ENCODE data around the gene MC4R. TPM values are rescaled to one million over a fixed set of nuclear protein-coding genes. Genes with fewer than 3 reads are reported as not detected.
"Not testable (repeated sequence)": the region's sequence is repeated elsewhere in the genome, so short reads cannot be mapped to it uniquely, and the experiment has no call there.

Gene MC4R
- not detected for total RNA-seq

GRCh38 chr18:60372596-60372995 lies at the start of gene MC4R:
MC4R (minus strand) TSS chr18:60372775; CDS start chr18:60372349, 426 bp downstream.
- intact Hi-C loops (cut with DNase I; ENCODE audit: low total_unique reads), result no loop called here
- Histone ChIP-seq H3K9me3 (no peaks in the 10 kb centered on the region), H3K4me3 (peak within 1 kb of the TSS in 2 of 3 donors; percentile 0 to 41), H3K27ac (no peak within 1 kb of the TSS), H3K4me1 (no peaks in the 10 kb centered on the region), H3K36me3 (no peaks in the 10 kb centered on the region), H3K27me3 (no peaks in the 10 kb centered on the region)
- TF ChIP-seq POLR2AphosphoS5 (IDR thresholded peaks at IDR 0.05) (no peak), POLR2A (IDR thresholded peaks at IDR 0.05) (no peak), CTCF (IDR thresholded peaks at IDR 0.05) (no peak)
- DNase-seq (ENCODE audit: low spot score in 2 of 2), result no peak

DNA sequence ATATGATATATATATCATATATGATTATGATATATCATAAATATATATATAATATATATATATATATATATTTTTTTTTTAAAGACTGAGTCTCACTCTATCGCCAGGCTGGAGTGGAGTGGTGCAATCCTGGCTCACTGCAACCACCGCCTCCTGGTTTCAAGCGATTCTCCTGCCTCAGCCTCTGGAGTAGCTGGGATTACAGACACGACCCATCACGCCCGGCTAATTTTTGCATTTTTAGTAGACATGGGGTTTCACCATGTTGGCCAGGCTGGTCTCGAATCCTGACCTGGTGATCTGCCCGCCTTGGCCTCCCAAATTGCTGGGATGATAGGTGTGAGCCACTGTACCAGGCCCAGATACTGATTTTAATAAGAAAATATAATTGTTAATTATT lies 49.7 kb upstream of the MC4R start:
- H3K36me3 ChIP-seq; H3K4me1 ChIP-seq; H3K9me3 ChIP-seq; intact Hi-C loops (cut with DNase I; ENCODE audit: low total_unique reads); H3K27ac ChIP-seq; H3K27me3 ChIP-seq; DNase-seq (ENCODE audit: low spot score in 2 of 2); H3K4me3 ChIP-seq: not testable (repeated sequence)

GRCh38 chr18:60421356-60422118 lies 49.0 kb upstream of the MC4R start:
- Histone ChIP-seq H3K36me3 (no peaks in the 10 kb centered on the region), H3K4me1 (no peaks in the 10 kb centered on the region), H3K27me3 (no peaks in the 10 kb centered on the region), H3K27ac (no peak overlapping the region), H3K4me3 (no peak overlapping the region), H3K9me3 (no peaks in the 10 kb centered on the region)
- TF ChIP-seq POLR2AphosphoS5 (IDR thresholded peaks at IDR 0.05) (no peak), POLR2A (IDR thresholded peaks at IDR 0.05) (no peak), CTCF (IDR thresholded peaks at IDR 0.05) (no peak)
- no peak for DNase-seq (ENCODE audit: low spot score in 2 of 2)
- intact Hi-C loops (cut with DNase I; ENCODE audit: low total_unique reads), result no loop called here

- Histone ChIP-seq H3K27ac (no peak overlapping the region), H3K4me3 (no peak overlapping the region), H3K27me3 (no peaks in the 10 kb centered on the region), H3K36me3 (no peaks in the 10 kb centered on the region), H3K4me1 (no peaks in the 10 kb centered on the region), H3K9me3 (no peaks in the 10 kb centered on the region)
- intact Hi-C loops (cut with DNase I; ENCODE audit: low total_unique reads), result no loop called here
- no peak for DNase-seq (ENCODE audit: low spot score in 2 of 2)
- TF ChIP-seq CTCF (IDR thresholded peaks at IDR 0.05) (no peak), POLR2A (IDR thresholded peaks at IDR 0.05) (no peak), POLR2AphosphoS5 (IDR thresholded peaks at IDR 0.05) (no peak)
These were observed 45.4 kb upstream of the MC4R start for GRCh38 chr18:60417946-60418345.

DNA sequence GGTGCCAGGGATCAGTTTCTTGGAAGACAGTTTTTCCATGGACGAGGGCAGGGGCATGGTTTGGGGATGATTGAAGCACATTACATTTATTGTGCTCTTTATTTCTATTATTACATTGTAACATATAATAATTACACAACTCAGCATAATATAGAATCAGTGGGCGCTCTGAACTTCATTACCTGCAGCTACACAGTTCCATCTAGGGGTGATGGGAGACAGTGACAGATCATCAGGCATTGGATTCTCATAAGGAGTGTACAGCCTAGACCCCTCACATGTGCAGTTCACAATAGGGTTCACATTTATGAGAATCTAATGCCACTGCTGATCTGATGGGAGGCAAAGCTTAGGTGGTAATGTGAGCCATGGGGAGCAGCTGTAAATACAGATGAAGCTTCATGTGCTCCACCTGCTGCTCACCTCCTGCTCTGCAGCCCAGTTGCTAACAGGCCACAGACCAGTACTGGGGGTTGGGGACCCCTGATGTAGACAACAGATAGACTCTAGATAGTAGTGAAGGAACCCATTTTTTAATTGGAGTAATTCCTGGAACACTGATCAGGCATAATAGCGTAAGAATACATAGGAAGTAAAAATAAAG lies 41.5 kb upstream of the MC4R start:
- Histone ChIP-seq H3K27ac (no peak overlapping the region), H3K36me3 (no peaks in the 10 kb centered on the region), H3K4me3 (no peak overlapping the region), H3K9me3 (no peaks in the 10 kb centered on the region), H3K4me1 (no peaks in the 10 kb centered on the region), H3K27me3 (no peaks in the 10 kb centered on the region)
- DNase-seq (ENCODE audit: low spot score in 2 of 2), result no peak
- intact Hi-C loops (cut with DNase I; ENCODE audit: low total_unique reads), result no loop called here
- TF ChIP-seq POLR2A (IDR thresholded peaks at IDR 0.05) (no peak), POLR2AphosphoS5 (IDR thresholded peaks at IDR 0.05) (no peak), CTCF (IDR thresholded peaks at IDR 0.05) (no peak)
